Measurements from ENCODE around the gene TSPAN17.

The TSPAN17 gene

GRCh38 chr5:176624938-176625337 is 22.3 kb upstream of the TSPAN17 start:
- no peak overlapping the region for H2AFZ ChIP-seq (ENCODE audit: low read length)
- no peaks in the 10 kb centered on the region for H3F3A ChIP-seq (ENCODE audit: insufficient read depth, low read length)
- TF ChIP-seq EZH2 (IDR thresholded peaks at IDR 0.05; ENCODE audit: borderline replicate concordance, low read length) = no peak
- H3K9me3 ChIP-seq (ENCODE audit: low read length) = no peaks in the 10 kb centered on the region
- no peaks in the 10 kb centered on the region for H3K9me2 ChIP-seq (ENCODE audit: low read depth, low read length)
- no peaks in the 10 kb centered on the region for H4K20me1 ChIP-seq (ENCODE audit: insufficient read depth, low read length)
- H3K79me2 ChIP-seq (ENCODE audit: insufficient read depth, low read length) = no peaks in the 10 kb centered on the region
- peaks cover 7% of the 10 kb centered on the region for H3K4me1 ChIP-seq (ENCODE audit: insufficient read depth, low read length, severe bottlenecking)
- H3K9ac ChIP-seq (ENCODE audit: low read length) = no peak overlapping the region
- no peaks in the 10 kb centered on the region for H3K36me3 ChIP-seq (ENCODE audit: insufficient read depth, low read length)
- no peak overlapping the region for H3K4me3 ChIP-seq (ENCODE audit: low read depth, low read length, poor library complexity, severe bottlenecking)
- peaks cover 4% of the 10 kb centered on the region; the same call in 1 of the 2 replicates for H3K27me3 ChIP-seq (ENCODE audit: insufficient read depth, low read length)
- H3K4me2 ChIP-seq (ENCODE audit: low read length) = no peak overlapping the region
- no peak overlapping the region for H3K27ac ChIP-seq (ENCODE audit: low read depth, low read length, poor library complexity, severe bottlenecking)

GRCh38 chr5:176625512-176625911 is 21.8 kb upstream of the TSPAN17 start:
- H2AFZ ChIP-seq (ENCODE audit: low read length) = no peak overlapping the region
- H3F3A ChIP-seq (ENCODE audit: insufficient read depth, low read length) = no peaks in the 10 kb centered on the region
- H3K79me2 ChIP-seq (ENCODE audit: insufficient read depth, low read length) = no peaks in the 10 kb centered on the region
- H3K36me3 ChIP-seq (ENCODE audit: insufficient read depth, low read length) = no peaks in the 10 kb centered on the region
- H3K9me2 ChIP-seq (ENCODE audit: low read depth, low read length) = no peaks in the 10 kb centered on the region
- H3K27me3 ChIP-seq (ENCODE audit: insufficient read depth, low read length) = peaks cover 4% of the 10 kb centered on the region; the same call in 1 of the 2 replicates
- H3K4me1 ChIP-seq (ENCODE audit: insufficient read depth, low read length, severe bottlenecking) = peaks cover 11% of the 10 kb centered on the region
- no peak overlapping the region for H3K4me2 ChIP-seq (ENCODE audit: low read length)
- no peak overlapping the region for H3K27ac ChIP-seq (ENCODE audit: low read depth, low read length, poor library complexity, severe bottlenecking)
- no peak overlapping the region for H3K9ac ChIP-seq (ENCODE audit: low read length)
- TF ChIP-seq EZH2 (IDR thresholded peaks at IDR 0.05; ENCODE audit: borderline replicate concordance, low read length) = no peak
- TF ChIP-seq CTCF (IDR thresholded peaks at IDR 0.05; ENCODE audit: low read length) = no peak
- no peak overlapping the region for H3K4me3 ChIP-seq (ENCODE audit: low read depth, low read length, poor library complexity, severe bottlenecking)
- no peaks in the 10 kb centered on the region for H4K20me1 ChIP-seq (ENCODE audit: insufficient read depth, low read length)
- H3K9me3 ChIP-seq (ENCODE audit: low read length) = no peaks in the 10 kb centered on the region

GRCh38 chr5:176625966-176626875 is 21.1 kb upstream of the TSPAN17 start:
- Histone ChIP-seq H3K79me2 (ENCODE audit: insufficient read depth, low read length) (no peaks in the 10 kb centered on the region), H2AFZ (ENCODE audit: low read length) (no peak overlapping the region), H3K9ac (ENCODE audit: low read length) (no peak overlapping the region), H3F3A (ENCODE audit: insufficient read depth, low read length) (no peaks in the 10 kb centered on the region), H3K27ac (ENCODE audit: low read depth, low read length, poor library complexity, severe bottlenecking) (no peak overlapping the region), H3K36me3 (ENCODE audit: insufficient read depth, low read length) (no peaks in the 10 kb centered on the region), H3K27me3 (ENCODE audit: insufficient read depth, low read length) (peaks cover 4% of the 10 kb centered on the region; the same call in 1 of the 2 replicates), H4K20me1 (ENCODE audit: insufficient read depth, low read length) (no peaks in the 10 kb centered on the region), H3K9me2 (ENCODE audit: low read depth, low read length) (no peaks in the 10 kb centered on the region), H3K4me2 (ENCODE audit: low read length) (no peak overlapping the region), H3K4me1 (ENCODE audit: insufficient read depth, low read length, severe bottlenecking) (peaks cover 17% of the 10 kb centered on the region), H3K9me3 (ENCODE audit: low read length) (no peaks in the 10 kb centered on the region), H3K4me3 (ENCODE audit: low read depth, low read length, poor library complexity, severe bottlenecking) (no peak overlapping the region)
- TF ChIP-seq CTCF (IDR thresholded peaks at IDR 0.05; ENCODE audit: low read length) = no peak
- TF ChIP-seq EZH2 (IDR thresholded peaks at IDR 0.05; ENCODE audit: borderline replicate concordance, low read length) = no peak

Data from OCI-LY1 (cell line).